ENCODE measurements around the gene TULP4.

Gene TULP4

DNA sequence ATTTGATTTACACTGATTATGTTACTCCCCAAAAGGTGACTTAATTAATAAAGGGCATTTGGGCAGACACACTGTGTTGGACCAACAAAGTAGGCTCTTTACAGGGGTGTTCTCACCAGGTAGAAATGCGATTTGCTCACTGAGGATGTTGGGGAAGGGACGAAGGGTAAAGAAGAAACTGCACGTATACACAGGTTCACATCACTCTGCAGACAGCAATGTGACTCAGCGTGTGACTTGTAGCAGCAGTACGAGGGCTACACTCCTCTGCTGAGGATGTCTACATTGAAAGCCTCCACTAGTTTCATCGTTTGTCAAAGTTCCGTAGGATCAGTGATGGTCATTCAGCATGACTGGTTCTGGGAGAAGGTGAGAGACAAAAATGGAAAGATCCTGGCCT is 194.9 kb downstream of the TULP4 start:
- H3K9ac ChIP-seq: no peak overlapping the region
- no peak overlapping the region for H3K27ac ChIP-seq
- peaks cover 19 to 70% (median 40%) of the 10 kb centered on the region in 11 experiments for H3K36me3 ChIP-seq
- H4K20me1 ChIP-seq: peaks cover 0 to 21% (median 0%) of the 10 kb centered on the region in 11 experiments; a peak in 3 of 22 replicates
- TF ChIP-seq Cebpa-rat (IDR thresholded peaks at IDR 0.05): no peak
- H3K4me1 ChIP-seq: peaks cover 0 to 14% (median 0%) of the 10 kb centered on the region in 10 experiments; a peak in 5 of 20 replicates
- no peak overlapping the region for H3K4me3 ChIP-seq
- H3K9me3 ChIP-seq (replicated peaks in 1 of 11): no peaks in the 10 kb centered on the region
- no peak overlapping the region for H3K4me2 ChIP-seq
- no peaks in the 10 kb centered on the region for H3K27me3 ChIP-seq

DNA sequence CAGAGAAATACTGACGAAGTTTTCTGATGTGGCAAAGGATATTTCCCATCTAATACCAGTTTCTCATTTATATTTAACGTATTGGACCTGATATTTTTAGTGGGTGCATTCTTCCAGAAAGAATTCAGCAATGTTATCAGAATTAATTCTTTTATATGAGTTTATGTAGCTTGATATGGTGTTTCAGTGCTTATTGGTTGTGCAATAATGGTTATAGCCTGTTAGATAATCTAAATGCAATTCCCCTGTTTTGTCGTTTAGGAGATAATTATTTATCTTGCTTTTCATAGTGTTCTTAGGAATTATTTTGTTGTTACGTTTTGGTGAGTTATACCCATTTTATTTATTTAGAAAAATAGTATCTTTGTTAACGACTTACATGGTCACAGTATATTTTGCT is 196.2 kb downstream of the TULP4 start:
- H3K9ac ChIP-seq: no peak overlapping the region
- no peak overlapping the region for H3K4me3 ChIP-seq
- H3K9me3 ChIP-seq (replicated peaks in 1 of 11): no peaks in the 10 kb centered on the region
- peaks cover 7 to 57% (median 28%) of the 10 kb centered on the region in 11 experiments; a peak in 20 of 22 replicates for H3K36me3 ChIP-seq
- no peak for TF ChIP-seq Cebpa-rat (IDR thresholded peaks at IDR 0.05)
- no peak overlapping the region for H3K27ac ChIP-seq
- peaks cover 0 to 12% (median 0%) of the 10 kb centered on the region in 11 experiments; a peak in 1 of 22 replicates for H4K20me1 ChIP-seq
- H3K4me1 ChIP-seq: peaks cover 0 to 14% (median 0%) of the 10 kb centered on the region in 10 experiments; a peak in 5 of 20 replicates
- no peak overlapping the region for H3K4me2 ChIP-seq
- no peaks in the 10 kb centered on the region for H3K27me3 ChIP-seq

DNA sequence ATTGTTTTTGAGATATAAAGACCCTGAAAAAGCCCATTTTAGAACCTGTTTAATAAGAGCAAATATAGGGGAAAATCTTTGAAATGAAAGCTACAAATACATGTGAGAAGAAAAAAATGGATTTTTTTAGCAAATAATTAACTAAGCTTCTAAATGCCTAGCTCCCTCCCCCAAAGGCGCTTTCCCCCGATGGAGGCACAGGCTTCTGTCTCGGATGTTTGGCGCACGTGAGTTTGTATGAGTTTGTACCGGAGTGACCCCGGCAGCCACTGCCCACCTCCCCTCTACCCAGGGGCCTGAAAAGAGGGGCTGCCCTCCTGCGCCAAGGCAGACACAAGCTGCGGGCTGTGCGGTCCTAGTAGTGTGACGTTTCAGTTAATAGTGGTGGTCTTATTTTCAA is 197.2 kb downstream of the TULP4 start:
- no peak overlapping the region for H3K9ac ChIP-seq
- no peak for TF ChIP-seq Cebpa-rat (IDR thresholded peaks at IDR 0.05)
- H3K27me3 ChIP-seq: peaks cover 0 to 5% (median under 1%) of the 10 kb centered on the region in 11 experiments; a peak in 6 of 22 replicates
- H4K20me1 ChIP-seq: peaks cover 0 to 12% (median under 1%) of the 10 kb centered on the region in 11 experiments; a peak in 5 of 22 replicates
- no peak overlapping the region for H3K27ac ChIP-seq
- H3K9me3 ChIP-seq (replicated peaks in 1 of 11): no peaks in the 10 kb centered on the region
- H3K4me3 ChIP-seq: no peak overlapping the region
- H3K4me2 ChIP-seq: no peak overlapping the region
- H3K4me1 ChIP-seq: peaks cover 4 to 18% (median 8%) of the 10 kb centered on the region in 10 experiments; a peak in 19 of 20 replicates
- peaks cover 0 to 47% (median 22%) of the 10 kb centered on the region in 11 experiments; a peak in 19 of 22 replicates for H3K36me3 ChIP-seq

DNA sequence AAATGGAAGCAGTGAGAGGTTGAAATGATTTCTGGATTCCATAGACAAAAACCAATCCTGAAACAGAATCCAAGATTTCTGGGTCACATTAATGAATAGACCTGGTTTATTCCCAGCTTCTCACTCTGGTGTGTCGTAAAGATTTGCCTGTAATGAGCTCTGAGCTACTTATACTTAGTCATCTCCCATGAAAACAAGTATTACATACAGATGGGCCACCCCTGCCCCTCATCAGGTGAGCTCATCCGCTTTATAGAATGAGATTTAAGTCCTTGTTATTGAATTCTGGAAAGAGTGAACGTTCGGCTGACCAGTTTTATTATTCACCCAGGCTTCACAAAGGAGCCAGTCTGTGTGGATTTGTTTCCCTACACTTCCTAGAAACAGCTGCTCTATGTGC is 200.5 kb downstream of the TULP4 start:
- H4K20me1 ChIP-seq: peaks cover 0 to 23% (median 18%) of the 10 kb centered on the region in 11 experiments; a peak in 10 of 22 replicates
- peaks cover 9 to 33% (median 28%) of the 10 kb centered on the region in 10 experiments for H3K4me1 ChIP-seq
- H3K4me3 ChIP-seq: no peak overlapping the region
- H3K27ac ChIP-seq: no peak overlapping the region
- H3K36me3 ChIP-seq: peaks cover 0 to 16% (median 0%) of the 10 kb centered on the region in 11 experiments; a peak in 4 of 22 replicates
- H3K9me3 ChIP-seq (replicated peaks in 1 of 11): no peaks in the 10 kb centered on the region
- H3K4me2 ChIP-seq: no peak overlapping the region
- no peak overlapping the region for H3K9ac ChIP-seq
- TF ChIP-seq Cebpa-rat (IDR thresholded peaks at IDR 0.05): no peak
- peaks cover 24 to 35% (median 31%) of the 10 kb centered on the region in 11 experiments for H3K27me3 ChIP-seq

DNA sequence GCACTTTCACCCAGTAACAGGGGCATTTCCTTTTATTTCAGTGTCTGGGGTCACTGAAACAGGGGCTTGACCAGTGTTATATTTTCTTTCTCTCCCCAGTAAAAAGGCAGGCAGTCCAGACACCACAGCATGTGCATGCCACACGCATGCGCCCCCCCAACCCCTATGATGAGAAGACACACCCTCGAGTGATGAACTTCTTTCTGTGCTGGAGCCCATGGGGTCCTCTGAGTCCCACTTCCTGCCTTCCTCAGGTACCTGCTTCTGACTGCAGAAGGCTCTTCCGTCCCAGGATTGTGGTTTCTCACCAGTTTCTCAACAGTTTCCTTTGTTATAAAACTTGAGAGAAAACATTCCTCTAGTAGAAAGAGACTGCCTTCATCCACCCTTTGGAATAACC is 201.9 kb downstream of the TULP4 start:
- H3K9me3 ChIP-seq (replicated peaks in 1 of 11): no peaks in the 10 kb centered on the region
- TF ChIP-seq Cebpa-rat (IDR thresholded peaks at IDR 0.05): no peak
- no peak overlapping the region for H3K9ac ChIP-seq
- H3K4me2 ChIP-seq: peak overlapping the region in 10 of 11 experiments; percentile 18 to 72 (median 42); a peak in 17 of 22 replicates
- H3K36me3 ChIP-seq: peaks cover 0 to 11% (median 0%) of the 10 kb centered on the region in 11 experiments; a peak in 3 of 22 replicates
- no peak overlapping the region for H3K27ac ChIP-seq
- H3K27me3 ChIP-seq: peaks cover 26 to 37% (median 31%) of the 10 kb centered on the region in 11 experiments
- H3K4me3 ChIP-seq: no peak overlapping the region
- H3K4me1 ChIP-seq: peaks cover 14 to 47% (median 40%) of the 10 kb centered on the region in 10 experiments
- H4K20me1 ChIP-seq: peaks cover 0 to 25% (median 19%) of the 10 kb centered on the region in 11 experiments; a peak in 10 of 22 replicates

DNA sequence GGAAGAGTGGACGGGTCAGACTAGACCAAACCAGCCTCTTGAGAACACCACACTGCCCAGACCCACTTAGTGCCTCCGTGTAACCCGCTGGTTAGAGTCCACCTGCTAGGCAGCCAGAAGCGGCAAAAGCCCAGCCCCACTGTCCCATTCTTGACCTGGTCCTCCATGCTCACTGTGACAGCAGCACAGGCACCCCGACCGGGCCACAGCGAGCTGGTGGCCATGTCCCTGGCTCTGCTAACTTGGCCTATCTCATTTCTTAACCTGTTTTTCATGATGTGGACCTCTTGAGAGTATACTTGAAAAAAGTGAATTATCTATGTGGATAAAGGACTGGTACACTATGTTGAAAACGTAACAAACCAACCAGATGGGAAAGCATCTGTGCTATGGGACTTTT is 202.7 kb downstream of the TULP4 start:
- Histone ChIP-seq H3K9ac (no peak overlapping the region), H3K4me1 (peaks cover 14 to 53% (median 46%) of the 10 kb centered on the region in 10 experiments), H3K4me2 (peak overlapping the region in 4 of 11 experiments; percentile 18 to 66 (median 50); a peak in 2 of 22 replicates), H3K27me3 (peaks cover 34 to 45% (median 39%) of the 10 kb centered on the region in 11 experiments), H3K4me3 (no peak overlapping the region), H3K27ac (no peak overlapping the region), H3K9me3 (replicated peaks in 1 of 11) (no peaks in the 10 kb centered on the region), H4K20me1 (peaks cover 0 to 29% (median 19%) of the 10 kb centered on the region in 11 experiments; a peak in 10 of 22 replicates), H3K36me3 (peaks cover 0 to 11% (median 0%) of the 10 kb centered on the region in 11 experiments; a peak in 3 of 22 replicates)
- TF ChIP-seq Cebpa-rat (IDR thresholded peaks at IDR 0.05): no peak

DNA sequence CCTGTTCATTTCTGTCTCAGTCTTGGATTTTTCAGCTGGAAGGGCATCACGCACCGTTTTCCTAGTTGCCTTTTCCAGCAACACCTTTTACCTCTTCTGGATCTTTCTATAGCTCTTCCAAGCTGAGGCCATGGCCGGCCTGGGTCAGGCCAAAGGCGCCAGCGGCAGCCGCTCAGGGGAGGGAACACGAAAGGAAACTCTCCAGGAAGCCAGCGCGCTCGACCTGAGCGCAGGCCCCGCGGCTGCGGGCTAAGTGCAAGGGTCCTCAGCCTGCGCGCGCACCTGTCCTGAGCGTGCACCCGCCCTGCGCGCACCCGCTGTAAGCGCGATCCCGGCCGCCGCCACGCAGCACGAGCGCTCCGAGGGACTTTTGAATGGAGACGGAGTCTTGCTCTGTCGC is 203.8 kb downstream of the TULP4 start:
- H3K36me3 ChIP-seq: no peaks in the 10 kb centered on the region
- peaks cover 14 to 53% (median 48%) of the 10 kb centered on the region in 10 experiments for H3K4me1 ChIP-seq
- no peak overlapping the region for H3K9ac ChIP-seq
- no peaks in the 10 kb centered on the region for H3K9me3 ChIP-seq (replicated peaks in 1 of 11)
- H3K4me3 ChIP-seq: no peak overlapping the region
- no peak overlapping the region for H3K27ac ChIP-seq
- TF ChIP-seq Cebpa-rat (IDR thresholded peaks at IDR 0.05): no peak
- H3K4me2 ChIP-seq: peak overlapping the region in 8 of 11 experiments; percentile 22 to 89 (median 58); a peak in 12 of 22 replicates
- H3K27me3 ChIP-seq: peaks cover 40 to 54% (median 48%) of the 10 kb centered on the region in 11 experiments
- peaks cover 0 to 31% (median 19%) of the 10 kb centered on the region in 11 experiments; a peak in 10 of 22 replicates for H4K20me1 ChIP-seq

DNA sequence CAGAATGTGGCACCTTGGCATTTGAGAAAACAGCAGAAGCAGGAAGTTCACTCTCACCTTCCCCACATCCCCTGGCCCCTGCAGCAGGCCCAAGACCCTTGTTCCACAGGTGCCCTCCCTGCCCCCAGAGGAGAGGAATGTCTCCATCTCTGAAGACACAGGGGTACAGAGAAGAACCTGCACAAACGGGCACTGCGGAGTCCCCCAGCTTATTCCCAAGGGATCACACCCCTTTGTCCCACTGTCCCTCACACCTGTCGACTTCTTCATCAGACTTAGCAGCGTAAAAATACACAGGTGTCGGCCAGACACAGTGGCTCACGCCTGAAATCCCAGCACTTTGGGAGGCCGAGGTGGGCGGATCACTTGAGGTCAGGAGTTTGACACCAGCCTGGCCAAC is 204.8 kb downstream of the TULP4 start:
- Histone ChIP-seq H3K4me3 (no peak overlapping the region), H3K4me2 (peak overlapping the region in 9 of 11 experiments; percentile 73 to 94 (median 81); a peak in 17 of 22 replicates), H3K4me1 (peaks cover 14 to 59% (median 55%) of the 10 kb centered on the region in 10 experiments), H3K9ac (no peak overlapping the region), H4K20me1 (peaks cover 0 to 31% (median 19%) of the 10 kb centered on the region in 11 experiments; a peak in 10 of 22 replicates), H3K27ac (no peak overlapping the region), H3K27me3 (peaks cover 45 to 64% (median 56%) of the 10 kb centered on the region in 11 experiments), H3K36me3 (no peaks in the 10 kb centered on the region), H3K9me3 (replicated peaks in 1 of 11) (no peaks in the 10 kb centered on the region)
- no peak for TF ChIP-seq Cebpa-rat (IDR thresholded peaks at IDR 0.05)

DNA sequence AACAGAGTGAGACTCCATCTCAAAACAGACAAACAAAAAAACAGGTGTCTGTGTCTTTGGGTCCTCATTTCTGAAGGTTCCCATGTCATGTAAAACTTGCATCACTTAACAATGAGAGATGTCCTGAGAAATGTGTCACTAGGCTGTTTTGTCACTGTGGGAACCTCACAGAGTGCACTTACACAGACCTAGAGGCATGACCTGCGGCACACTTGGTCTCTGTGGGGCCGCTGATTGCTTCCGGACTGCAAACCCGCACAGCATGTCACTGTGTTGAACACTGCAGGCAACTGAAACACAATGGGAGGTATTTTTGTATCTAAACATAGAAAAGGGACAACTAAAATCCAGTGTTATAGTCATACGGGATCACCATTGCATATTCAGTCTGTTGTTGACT is 205.3 kb downstream of the TULP4 start:
- Histone ChIP-seq H3K4me3 (peak overlapping the region in 9 of 10 experiments; percentile 31 to 58 (median 47); a peak in 15 of 20 replicates), H3K9me3 (replicated peaks in 1 of 11) (peaks cover 0 to 3% (median 0%) of the 10 kb centered on the region in 11 experiments; a peak in 3 of 22 replicates), H3K36me3 (no peaks in the 10 kb centered on the region), H4K20me1 (peaks cover 0 to 31% (median 19%) of the 10 kb centered on the region in 11 experiments; a peak in 10 of 22 replicates), H3K4me1 (peaks cover 14 to 64% (median 61%) of the 10 kb centered on the region in 10 experiments), H3K27me3 (peaks cover 45 to 69% (median 62%) of the 10 kb centered on the region in 11 experiments), H3K9ac (peak overlapping the region in 3 of 11 experiments; percentile 10 to 50 (median 16); a peak in 2 of 22 replicates), H3K4me2 (peak overlapping the region; percentile 73 to 95 (median 82)), H3K27ac (no peak overlapping the region)
- 0 out of 22 replicates have a peak, but pooled peaks of 1 of the 11 experiments have one; percentile 10 for TF ChIP-seq Cebpa-rat (IDR thresholded peaks at IDR 0.05)

Measured in BLaER1 treated with 17β-estradiol and CSF1 and Interleukin-3, amounts not matched to agents 10 nM and 100 nM (cell line).